Peyer's patch (tissue), 4 donors: ENCODE data around the gene ZFHX2.

Source experiments
- POLR2A ChIP-seq, 2 donors: fragments of 450-650 bp; IDR thresholded peaks; one replicate each; pipeline ENCODE4 v1.5.1; 2017; ENCODE audit warnings: antibody characterized with exemption in 2 of 2, mild to moderate bottlenecking in 2 of 2, moderate library complexity in 2 of 2
- TF ChIP-seq, protein P1 (sequence below), 6 experiments: fragments of 450-650 bp in 4 of 6; fragments of 200-600 bp in 2 of 6; sonication (generic) in 1 of 6; IDR thresholded peaks; one replicate each; pipeline ENCODE4 v1.5.1; 2017 to 2019; ENCODE audit warnings: antibody characterized with exemption in 6 of 6, mild to moderate bottlenecking in 3 of 6, moderate library complexity in 1 of 6

GRCh38 chr14:23569443-23570151, 18.0 kb upstream of the ZFHX2 start:
- TF ChIP-seq, protein P1, sequence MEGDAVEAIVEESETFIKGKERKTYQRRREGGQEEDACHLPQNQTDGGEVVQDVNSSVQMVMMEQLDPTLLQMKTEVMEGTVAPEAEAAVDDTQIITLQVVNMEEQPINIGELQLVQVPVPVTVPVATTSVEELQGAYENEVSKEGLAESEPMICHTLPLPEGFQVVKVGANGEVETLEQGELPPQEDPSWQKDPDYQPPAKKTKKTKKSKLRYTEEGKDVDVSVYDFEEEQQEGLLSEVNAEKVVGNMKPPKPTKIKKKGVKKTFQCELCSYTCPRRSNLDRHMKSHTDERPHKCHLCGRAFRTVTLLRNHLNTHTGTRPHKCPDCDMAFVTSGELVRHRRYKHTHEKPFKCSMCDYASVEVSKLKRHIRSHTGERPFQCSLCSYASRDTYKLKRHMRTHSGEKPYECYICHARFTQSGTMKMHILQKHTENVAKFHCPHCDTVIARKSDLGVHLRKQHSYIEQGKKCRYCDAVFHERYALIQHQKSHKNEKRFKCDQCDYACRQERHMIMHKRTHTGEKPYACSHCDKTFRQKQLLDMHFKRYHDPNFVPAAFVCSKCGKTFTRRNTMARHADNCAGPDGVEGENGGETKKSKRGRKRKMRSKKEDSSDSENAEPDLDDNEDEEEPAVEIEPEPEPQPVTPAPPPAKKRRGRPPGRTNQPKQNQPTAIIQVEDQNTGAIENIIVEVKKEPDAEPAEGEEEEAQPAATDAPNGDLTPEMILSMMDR (IDR thresholded peaks at IDR 0.05), result no peak
- no peak for TF ChIP-seq POLR2A (IDR thresholded peaks at IDR 0.05)
